Activated CD4-positive, alpha-beta T cell treated with anti-CD3 and anti-CD28 coated beads, Interleukin-2, Interleukin-4, amounts not matched to agents 100 ng/mL and 50 ng/mL, durations not matched to agents 16 hours and 8 hours (primary cell): ENCODE results near the gene DNAJC7.
A peak's percentile ranks its signal among the peaks of the same experiment; 100 is the strongest.

Source experiments
- DNase-seq: peaks from one replicate; pipeline ENCODE4 v3.0.0-alpha.2; 2020; ENCODE audit warnings: low spot score

Gene DNAJC7, protein sequence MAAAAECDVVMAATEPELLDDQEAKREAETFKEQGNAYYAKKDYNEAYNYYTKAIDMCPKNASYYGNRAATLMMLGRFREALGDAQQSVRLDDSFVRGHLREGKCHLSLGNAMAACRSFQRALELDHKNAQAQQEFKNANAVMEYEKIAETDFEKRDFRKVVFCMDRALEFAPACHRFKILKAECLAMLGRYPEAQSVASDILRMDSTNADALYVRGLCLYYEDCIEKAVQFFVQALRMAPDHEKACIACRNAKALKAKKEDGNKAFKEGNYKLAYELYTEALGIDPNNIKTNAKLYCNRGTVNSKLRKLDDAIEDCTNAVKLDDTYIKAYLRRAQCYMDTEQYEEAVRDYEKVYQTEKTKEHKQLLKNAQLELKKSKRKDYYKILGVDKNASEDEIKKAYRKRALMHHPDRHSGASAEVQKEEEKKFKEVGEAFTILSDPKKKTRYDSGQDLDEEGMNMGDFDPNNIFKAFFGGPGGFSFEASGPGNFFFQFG

DNA sequence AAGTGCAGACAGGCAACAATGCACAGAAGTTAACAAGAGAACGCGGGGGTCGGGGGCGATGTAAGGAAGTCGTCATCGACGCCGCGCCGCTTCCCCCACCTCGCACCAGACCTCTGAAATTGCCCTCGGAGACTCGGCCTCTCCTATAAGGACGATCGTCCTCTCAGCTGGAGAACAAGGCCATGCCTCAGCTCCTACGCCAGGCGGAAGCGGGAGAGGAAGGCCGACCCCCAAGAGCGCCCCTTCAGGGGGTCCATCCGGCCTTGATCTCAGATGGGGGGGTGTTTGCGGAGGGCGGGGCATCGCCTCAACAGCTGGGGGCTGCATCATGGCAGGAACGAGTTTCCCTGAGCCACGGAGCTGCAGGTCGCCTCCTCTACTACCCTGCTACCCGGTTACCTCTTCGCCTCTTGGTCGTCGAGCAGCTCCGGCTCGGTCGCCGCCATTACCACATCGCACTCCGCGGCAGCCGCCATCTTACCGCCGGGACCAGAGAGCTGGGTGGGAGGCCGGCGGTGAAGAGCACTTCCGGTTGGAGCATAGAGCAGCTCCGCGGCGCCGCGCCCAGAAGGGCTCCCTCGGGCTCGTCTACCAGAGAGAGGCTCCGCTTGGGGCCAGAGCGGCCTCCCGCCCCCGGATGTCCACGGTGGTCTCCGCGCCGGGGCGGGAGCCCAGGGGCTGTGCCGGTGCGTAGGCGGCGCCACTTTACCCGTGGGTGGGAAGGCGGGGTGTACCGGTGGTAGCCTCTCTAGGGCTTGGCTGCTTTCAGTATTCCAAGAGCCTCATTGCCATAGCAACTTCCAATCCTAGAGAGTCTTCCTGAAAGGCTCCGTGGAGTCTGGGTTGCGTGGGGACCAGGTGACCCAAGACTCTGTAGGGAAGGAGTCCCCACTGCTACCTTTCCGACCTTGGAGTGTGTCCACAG, at the start of gene DNAJC7:
Gene DNAJC7 (minus strand): TSS at position 499 of the 925 bp plus-strand sequence. CDS start 23 bp downstream, at position 476.
- DNase-seq = peak; percentile 93

- no peak for DNase-seq
Measured at GRCh38 chr17:42065201-42065600, 48.0 kb upstream of the DNAJC7 start.

GRCh38 chr17:42062681-42063080, 45.4 kb upstream of the DNAJC7 start:
- DNase-seq = no peak

DNA sequence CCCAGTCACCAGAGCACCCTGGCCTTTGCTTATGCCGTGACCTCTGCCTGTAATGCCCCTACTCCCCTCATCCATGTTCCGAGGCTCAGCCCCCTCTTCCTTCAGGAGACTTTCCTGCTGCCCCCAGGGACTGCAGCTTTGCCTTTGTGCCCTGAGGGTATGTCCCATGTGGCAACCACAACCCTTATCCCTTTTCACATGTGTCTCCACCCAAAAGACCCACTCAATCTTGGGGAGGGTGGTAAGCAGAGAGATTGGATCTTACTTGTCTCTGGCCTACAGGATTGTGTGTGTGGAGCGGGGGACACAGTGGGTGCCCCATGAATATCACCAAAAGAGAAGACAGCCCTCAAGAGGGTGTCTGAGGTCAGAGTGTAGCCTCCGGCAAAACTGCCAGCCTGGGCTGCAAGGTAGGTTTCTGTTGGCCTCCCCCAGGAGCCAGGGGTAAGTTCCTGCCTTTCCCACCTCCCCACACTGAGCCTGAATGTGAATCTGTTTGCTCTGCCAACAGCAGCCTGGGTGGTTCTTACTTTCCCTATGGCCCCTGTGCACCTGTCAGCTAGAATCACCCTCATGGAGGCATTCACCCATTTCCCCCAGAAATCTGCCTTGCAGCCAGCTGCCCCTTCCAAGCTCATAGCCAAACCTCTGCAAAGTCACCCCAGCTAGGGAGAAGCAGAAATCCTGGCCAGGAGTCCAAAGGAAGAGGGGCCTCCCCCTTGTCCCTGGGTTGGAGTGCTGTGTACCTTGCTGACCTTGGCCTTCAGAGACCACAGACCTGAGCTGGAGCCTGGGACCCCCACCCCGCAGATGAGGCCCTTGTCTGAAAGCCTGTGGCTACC, 44.6 kb upstream of the DNAJC7 start:
- no peak for DNase-seq

DNA sequence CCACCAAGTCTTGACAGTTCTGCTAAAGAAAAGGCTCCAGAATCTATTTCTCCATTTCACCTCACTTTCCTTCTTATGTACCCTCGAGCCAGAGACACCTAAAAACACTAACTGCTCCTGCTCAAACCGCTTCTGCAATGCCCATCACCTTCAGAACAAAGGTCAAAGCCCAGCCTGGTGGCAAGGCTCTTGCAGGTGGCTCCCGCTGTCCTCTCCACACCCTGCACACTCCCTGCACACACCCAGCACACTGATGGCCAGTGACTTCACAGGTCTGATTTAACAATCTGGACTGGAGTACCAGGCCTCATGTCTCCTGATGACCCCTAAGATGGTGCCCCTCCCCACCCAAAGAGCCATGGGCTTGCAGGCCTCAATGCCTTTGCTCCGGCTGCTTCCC, 43.0 kb upstream of the DNAJC7 start:
- no peak for DNase-seq

DNA sequence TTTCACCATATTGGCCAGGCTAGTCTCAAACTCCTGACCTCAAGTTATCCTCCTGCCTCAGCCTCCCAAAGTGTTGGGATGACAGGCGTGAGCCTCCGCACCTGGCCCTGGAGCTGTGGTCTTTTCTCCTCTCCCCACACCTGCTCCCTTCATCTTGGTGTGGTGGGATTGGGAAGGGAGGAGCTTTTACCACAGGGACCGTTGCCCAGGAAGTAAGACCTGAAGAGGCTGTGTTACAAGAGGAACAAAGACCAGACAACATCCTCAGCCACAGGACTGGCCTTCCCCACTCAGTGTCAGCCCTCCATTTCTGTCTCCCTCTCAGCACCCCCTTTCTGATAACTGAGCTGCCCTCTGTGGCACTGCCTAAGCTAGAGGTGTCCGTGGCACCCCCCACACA, 42.6 kb upstream of the DNAJC7 start:
- DNase-seq = no peak

- DNase-seq = no peak
Measured at GRCh38 chr17:42058063-42058462, 40.8 kb upstream of the DNAJC7 start.

DNA sequence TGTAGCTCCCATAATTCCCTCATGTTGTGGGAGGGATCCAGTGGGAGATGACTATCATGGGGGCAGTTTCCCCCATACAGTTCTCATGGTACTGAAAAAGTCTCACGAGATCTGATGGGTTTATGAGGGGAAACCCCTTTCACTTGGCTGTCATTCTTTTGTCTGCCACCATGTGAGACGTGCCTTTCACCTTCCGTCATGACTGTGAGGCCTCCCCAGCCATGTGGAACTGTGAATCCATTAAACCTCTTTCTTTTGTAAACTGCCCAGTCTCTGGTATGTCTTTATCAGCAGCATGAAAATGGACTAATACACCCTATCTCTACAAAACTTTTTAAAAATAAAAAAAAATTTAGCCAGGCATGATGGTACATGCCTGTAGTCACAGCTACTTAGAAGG, 39.4 kb upstream of the DNAJC7 start:
- DNase-seq = no peak

GRCh38 chr17:42055496-42055895, 38.3 kb upstream of the DNAJC7 start:
- no peak for DNase-seq

DNA sequence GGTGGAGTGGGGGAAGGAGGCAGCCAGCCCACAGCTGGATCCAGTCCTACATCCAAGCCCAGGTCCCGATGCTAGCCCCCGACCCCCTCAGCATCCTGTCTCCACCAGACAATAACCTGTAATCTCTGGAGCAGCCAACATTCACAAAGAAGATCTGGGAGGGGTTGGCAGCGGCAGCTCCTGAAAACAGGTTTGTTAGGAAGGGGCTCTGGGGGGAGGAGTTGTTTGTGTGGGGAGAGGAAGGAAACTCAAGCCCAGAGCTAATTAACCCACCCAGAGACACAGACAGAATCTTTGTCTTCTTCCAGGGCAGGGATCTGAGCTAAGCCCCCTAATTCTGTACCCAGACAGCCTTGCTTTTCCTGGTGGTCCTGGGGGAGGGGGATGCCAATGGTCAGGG, 37.8 kb upstream of the DNAJC7 start:
- DNase-seq = no peak

GRCh38 chr17:42053731-42054500, 36.7 kb upstream of the DNAJC7 start:
- no peak for DNase-seq

GRCh38 chr17:42052346-42052877, 35.2 kb upstream of the DNAJC7 start:
- no peak for DNase-seq

DNA sequence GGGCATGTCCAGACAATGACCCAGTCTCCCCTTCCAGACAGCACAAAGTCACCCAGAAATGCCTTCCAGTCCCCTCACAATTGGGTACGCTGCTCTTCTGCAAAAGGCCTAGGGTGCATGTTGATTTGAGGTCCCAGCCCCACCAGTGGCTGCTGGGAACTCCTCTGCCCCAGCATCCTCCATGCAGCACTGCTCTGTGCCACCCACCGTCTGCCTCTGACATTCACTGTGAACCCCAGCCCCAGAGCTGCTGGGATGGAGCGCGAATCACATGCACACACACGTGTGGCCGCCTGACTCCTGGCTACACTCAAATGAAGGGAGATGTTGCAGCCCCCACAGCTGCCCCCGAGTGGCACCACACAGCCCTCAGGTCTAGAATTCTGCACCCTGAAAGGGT, 34.4 kb upstream of the DNAJC7 start:
- DNase-seq = no peak

GRCh38 chr17:42051013-42051400, 33.8 kb upstream of the DNAJC7 start:
- no peak for DNase-seq

- no peak for DNase-seq
Measured at GRCh38 chr17:42050393-42051012, 33.3 kb upstream of the DNAJC7 start, which contains the start of gene C17orf113. TSS of gene C17orf113 (minus strand) at chr17:42050601. CDS start at chr17:42043376, 7,225 bp downstream.

GRCh38 chr17:42049834-42050392, 32.7 kb upstream of the DNAJC7 start:
- DNase-seq = no peak

DNA sequence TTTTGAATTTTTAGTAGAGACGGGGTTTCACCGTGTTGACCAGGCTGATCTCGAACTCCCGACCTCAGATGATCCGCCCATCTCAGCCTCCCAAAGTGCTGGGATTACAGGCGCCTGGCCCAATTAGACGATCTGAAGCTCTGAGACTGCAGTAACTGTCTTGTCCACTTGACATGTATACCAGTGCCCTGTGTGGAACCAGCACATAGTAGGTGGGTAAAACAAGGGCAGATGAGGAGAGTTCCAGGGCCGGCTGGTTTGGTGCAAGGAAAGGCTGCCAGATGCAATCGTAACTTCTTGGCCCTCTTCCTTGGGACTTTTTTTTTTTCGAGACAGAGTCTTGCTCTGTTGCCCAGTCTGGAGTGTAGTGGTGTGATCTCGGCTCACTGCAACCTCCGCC, 30.1 kb upstream of the DNAJC7 start:
- DNase-seq = no peak

DNA sequence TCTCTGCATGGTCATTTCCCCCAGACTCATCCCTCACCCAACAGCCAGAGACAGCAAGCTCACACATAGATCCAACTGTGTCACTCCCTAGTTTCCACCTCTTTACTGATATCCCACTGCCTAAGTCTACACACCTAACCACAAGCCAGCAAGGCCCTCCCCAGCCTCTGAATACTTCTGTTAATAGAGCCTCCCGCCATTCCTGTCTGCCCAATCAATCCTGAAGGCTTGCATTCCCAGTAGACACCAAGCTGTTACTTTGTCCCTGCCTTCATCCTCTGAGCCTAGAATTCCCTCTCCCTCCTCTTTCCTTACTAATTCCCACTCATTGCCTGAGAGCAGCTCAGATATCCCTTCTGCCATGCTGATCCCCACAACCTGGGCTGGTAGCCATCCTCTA, 28.5 kb upstream of the DNAJC7 start:
- DNase-seq = no peak

GRCh38 chr17:42042598-42043319, 25.5 kb upstream of the DNAJC7 start:
- no peak for DNase-seq
